Stomach (tissue), 4 donors: ENCODE data around the gene FCN2.

Source experiments
- CTCF ChIP-seq, 7 experiments: fragments of 450-650 bp in 4 of 7; fragments of 200-600 bp in 3 of 7; sonication (generic) in 3 of 7; IDR thresholded peaks; one replicate each; pipeline ENCODE4 v1.5.1; 2016 to 2019; ENCODE audit warnings: antibody characterized with exemption in 7 of 7, control low read depth in 2 of 7, mild to moderate bottlenecking in 1 of 7
- EP300 ChIP-seq: sonication (generic); formaldehyde crosslinking; IDR thresholded peaks from one replicate; pipeline ENCODE4 v1.6.1; 2017; ENCODE audit warnings: antibody characterized with exemption

GRCh38 chr9:134892221-134892620, 11.6 kb downstream of the FCN2 start:
- TF ChIP-seq EP300: no peak
- TF ChIP-seq CTCF (IDR thresholded peaks at IDR 0.05): no peak
